Measurements from ENCODE around the gene SHQ1.

Gene SHQ1

DNA sequence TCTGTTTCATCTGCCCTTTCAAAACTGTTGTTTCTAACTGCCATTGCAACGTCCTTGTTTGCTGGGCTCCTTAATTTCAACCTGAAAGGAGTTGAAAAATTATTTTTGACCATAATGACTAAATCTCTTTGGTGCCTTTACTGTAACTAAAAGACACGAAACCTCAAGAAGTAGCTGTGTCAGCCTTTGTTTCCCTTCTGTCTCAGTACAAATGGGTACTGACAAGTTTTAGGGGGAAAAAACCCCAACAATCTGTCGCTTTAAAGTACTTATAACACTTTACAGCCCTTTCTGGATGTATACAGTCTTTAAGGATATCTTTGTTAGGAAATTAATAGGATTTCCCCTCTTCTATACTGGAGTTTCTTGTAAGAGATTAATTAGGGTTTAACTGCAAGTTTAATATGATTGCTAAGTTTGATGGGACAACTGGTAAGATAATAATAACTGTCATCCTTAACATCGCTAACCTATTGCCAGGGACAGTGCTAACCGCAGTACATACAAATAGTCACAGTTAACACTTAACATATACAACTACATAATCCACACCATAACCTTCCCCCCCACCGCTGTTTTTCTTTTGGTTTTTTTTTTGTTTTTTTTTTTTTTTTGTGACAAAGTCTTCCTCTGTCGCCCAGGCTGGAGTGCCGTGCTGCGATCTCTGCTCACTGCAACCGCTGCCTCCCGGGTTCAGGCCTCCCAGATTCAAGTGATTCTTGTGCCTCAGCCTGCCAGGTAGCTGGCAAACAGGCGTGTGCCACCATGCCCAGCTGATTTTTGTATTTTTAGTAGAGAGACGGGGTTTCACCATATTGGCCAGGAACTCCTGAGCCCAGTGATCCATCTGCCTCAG lies 41.3 kb upstream of the SHQ1 start:
- Histone ChIP-seq H3K4me2 (0 out of 2 replicates have a peak overlapping the region, but pooled peaks have one; percentile 94), H4K20me1 (peaks cover 12% of the 10 kb centered on the region; the same call in 1 of the 2 replicates), H3K4me3 (no peak overlapping the region), H3K9me3 (no peaks in the 10 kb centered on the region), H3K27ac (no peak overlapping the region), H3K36me3 (no peaks in the 10 kb centered on the region), H3K27me3 (peaks cover 46% of the 10 kb centered on the region), H3K9ac (no peak overlapping the region), H3K4me1 (peaks cover 28% of the 10 kb centered on the region)
- TF ChIP-seq Cebpa-rat (IDR thresholded peaks at IDR 0.05) = no peak

DNA sequence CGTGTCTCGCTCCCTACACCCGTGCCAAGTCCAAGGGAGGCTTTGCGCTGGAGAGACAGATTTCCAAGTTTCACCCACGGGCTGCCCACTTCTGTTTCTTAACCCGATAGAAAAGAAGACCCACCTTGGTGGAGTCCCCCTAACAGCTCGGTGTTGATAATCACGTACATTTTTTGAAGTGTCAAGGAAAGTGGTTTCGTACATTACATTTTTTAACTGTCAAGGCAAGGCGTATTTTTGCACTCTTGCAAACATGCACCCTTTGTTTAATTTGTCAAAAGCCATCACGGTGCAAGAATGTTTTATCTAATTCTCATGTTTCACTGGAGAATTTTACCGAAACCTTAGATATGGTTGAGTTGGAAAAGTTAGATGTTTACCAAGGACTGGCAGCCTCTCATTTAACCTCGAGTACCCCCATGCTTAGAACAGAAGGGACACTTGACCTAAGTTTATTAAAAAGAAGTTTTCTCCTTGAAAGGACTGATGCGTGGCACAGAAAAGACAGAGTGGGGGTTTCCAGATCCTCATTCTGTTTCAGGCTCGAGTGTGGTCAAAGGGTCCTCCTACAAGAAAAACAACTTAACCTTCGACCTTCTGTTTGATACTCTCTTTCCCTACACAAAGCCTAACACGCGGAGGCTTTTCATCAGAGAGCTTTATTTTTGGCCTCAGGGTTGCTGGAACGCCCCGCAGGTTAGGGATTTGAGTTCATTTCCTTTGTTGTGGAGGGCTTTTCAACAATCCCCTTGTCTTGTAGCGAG lies 40.5 kb upstream of the SHQ1 start:
- Histone ChIP-seq H3K27me3 (peaks cover 46% of the 10 kb centered on the region), H3K4me1 (peaks cover 28% of the 10 kb centered on the region), H3K27ac (no peak overlapping the region), H4K20me1 (peaks cover 12% of the 10 kb centered on the region; the same call in 1 of the 2 replicates), H3K4me2 (peak overlapping the region; percentile 94), H3K9ac (peak overlapping the region; percentile 57; the same call in 1 of the 2 replicates), H3K36me3 (no peaks in the 10 kb centered on the region), H3K4me3 (peak overlapping the region; percentile 72), H3K9me3 (no peaks in the 10 kb centered on the region)
- TF ChIP-seq Cebpa-rat (IDR thresholded peaks at IDR 0.05) = no peak

DNA sequence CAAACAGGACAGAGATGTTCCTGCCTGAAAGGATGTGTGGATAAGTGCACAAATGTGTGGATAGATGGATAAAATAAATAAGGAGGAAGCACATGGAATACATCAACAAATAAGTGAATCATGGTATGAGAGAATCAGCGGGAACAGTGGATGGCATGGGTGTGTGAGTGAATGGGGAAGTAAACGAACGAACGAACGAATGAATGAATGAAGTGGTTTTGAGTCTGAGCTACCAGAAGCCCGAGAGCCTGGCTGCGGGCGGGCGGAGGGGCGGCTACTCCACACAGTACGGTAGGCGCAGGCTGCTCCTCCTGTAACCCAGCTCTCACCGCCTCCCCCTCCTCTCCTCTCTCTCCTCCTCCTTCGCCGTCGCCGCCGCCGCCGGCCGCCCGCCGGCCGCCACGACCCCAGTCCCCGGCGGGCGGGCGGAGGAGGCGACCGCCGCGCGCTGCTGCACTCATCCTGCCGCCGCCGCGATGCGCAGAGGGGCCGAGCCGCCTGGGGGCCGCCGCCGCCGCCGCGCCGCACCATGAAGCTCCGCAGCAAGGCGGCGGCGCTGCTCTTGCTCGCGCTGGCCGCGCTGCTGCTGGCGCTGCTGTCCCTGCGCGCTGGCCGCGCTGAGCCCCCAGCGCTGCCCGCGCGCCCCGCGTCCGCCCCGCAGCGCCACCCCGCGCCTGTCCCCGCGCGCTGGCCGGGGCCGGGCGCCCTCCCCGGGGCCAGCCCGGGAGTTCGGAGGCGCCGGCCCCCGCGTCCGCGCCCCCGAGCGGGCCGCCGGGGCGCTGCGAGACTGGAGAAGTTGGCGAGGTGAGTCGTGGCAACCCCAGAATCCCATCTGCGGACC lies 39.7 kb upstream of the SHQ1 start, which contains the start of gene GXYLT2:
GXYLT2 (plus strand) TSS at position 342 of the 841 bp plus-strand sequence; CDS start at position 530, 188 bp downstream.
- H3K9me3 ChIP-seq = peaks cover 6% of the 10 kb centered on the region
- TF ChIP-seq Cebpa-rat (IDR thresholded peaks at IDR 0.05) = no peak
- H3K9ac ChIP-seq = peak within 1 kb of the TSS; percentile 57; the same call in 1 of the 2 replicates
- peak within 1 kb of the TSS; percentile 72 for H3K4me3 ChIP-seq
- no peaks in the 10 kb centered on the region for H3K36me3 ChIP-seq
- H3K27ac ChIP-seq = no peak within 1 kb of the TSS
- H4K20me1 ChIP-seq = peaks cover 12% of the 10 kb centered on the region; the same call in 1 of the 2 replicates
- peaks cover 24% of the 10 kb centered on the region for H3K4me1 ChIP-seq
- H3K27me3 ChIP-seq = peaks cover 46% of the 10 kb centered on the region
- H3K4me2 ChIP-seq = peak within 1 kb of the TSS; percentile 94

DNA sequence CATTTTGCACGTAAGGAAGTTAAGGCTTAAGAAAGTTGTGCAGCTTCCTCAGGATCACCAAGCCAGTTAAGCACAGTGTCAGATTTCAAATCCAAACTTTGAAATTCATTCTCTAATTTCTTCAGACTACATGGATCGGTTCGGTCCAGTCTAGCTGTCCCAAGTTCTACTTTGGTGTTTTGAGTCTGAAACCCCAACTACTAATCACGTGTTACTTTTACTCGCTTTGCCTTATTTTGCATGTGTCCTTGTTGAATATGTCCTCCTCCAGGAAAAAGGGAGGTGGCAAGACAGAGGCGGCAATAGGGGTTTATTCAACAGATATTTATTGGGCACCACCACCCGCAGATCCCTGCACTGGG lies 39.1 kb upstream of the SHQ1 start:
- Histone ChIP-seq H3K36me3 (no peaks in the 10 kb centered on the region), H3K27ac (no peak overlapping the region), H3K27me3 (peaks cover 46% of the 10 kb centered on the region), H3K4me1 (peaks cover 18% of the 10 kb centered on the region), H3K4me3 (peak overlapping the region; percentile 72), H3K9me3 (peaks cover 6% of the 10 kb centered on the region), H4K20me1 (peaks cover 12% of the 10 kb centered on the region; the same call in 1 of the 2 replicates), H3K4me2 (peak overlapping the region; percentile 94), H3K9ac (no peak overlapping the region)
- TF ChIP-seq Cebpa-rat (IDR thresholded peaks at IDR 0.05) = no peak

DNA sequence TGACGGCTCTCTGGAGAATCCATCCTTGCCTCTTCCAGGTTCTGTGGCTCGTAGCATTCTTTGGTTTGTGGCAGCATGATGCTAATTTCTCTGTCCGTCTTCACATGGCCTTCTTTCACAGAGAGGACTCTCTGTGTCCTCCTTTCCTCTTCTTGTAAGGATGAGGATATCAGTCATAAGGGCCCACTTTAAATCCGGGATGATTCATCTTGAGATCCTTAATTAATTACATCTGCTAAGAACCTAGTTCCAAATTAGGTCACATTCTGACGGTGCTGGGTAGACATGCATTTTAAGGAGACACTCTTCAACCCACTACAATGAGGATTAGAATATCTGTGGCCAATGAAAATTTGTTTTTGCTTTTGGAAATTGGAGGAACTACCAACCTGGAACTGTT lies 23.9 kb upstream of the SHQ1 start:
- Histone ChIP-seq H3K9ac (no peak overlapping the region), H3K4me2 (no peak overlapping the region), H3K27ac (no peak overlapping the region), H4K20me1 (no peaks in the 10 kb centered on the region), H3K4me1 (no peaks in the 10 kb centered on the region), H3K36me3 (no peaks in the 10 kb centered on the region), H3K27me3 (no peaks in the 10 kb centered on the region), H3K4me3 (no peak overlapping the region), H3K9me3 (peaks cover 9% of the 10 kb centered on the region; the same call in 1 of the 2 replicates)
- no peak for TF ChIP-seq Cebpa-rat (IDR thresholded peaks at IDR 0.05)

DNA sequence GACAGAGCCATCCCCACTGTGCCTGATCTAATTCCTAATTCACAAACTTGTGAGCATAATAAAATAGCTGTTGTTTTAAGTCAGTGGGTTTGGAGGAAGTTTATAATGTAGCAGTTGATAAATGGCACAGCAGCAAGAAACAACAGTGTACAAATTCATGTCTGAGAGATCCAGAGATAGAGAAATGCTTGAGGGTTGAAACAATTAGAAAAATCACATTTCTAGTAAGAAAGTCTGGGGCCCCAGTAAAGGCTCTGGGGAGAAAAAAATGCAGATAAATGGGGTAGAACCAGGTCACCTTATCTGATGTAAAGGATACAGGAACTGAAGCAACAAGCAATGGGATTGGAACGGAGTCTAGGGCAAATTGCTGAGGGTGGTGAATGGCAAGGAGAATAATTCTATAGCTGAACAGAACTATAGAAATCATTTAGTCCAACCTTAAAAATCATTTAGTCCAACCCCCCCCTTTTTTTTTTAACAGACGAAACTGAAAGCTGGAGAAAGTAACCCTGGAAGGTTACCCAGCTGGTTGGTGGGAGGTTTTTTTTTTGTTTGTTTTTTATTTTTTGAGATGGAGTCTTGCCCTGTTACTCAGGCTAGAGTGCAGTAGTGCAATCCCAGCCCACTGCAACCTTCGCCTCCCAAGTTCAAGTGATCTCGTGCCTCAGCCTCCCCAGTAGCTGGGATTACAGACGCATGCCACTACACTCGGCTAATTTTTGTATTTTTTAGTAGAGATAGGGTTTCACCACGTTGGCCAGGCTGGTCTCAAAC lies 14.3 kb upstream of the SHQ1 start:
- H3K9ac ChIP-seq = no peak overlapping the region
- peaks cover 3% of the 10 kb centered on the region; the same call in 1 of the 2 replicates for H3K9me3 ChIP-seq
- no peak overlapping the region for H3K4me2 ChIP-seq
- H3K27me3 ChIP-seq = no peaks in the 10 kb centered on the region
- H3K4me3 ChIP-seq = no peak overlapping the region
- H4K20me1 ChIP-seq = no peaks in the 10 kb centered on the region
- H3K36me3 ChIP-seq = no peaks in the 10 kb centered on the region
- TF ChIP-seq Cebpa-rat (IDR thresholded peaks at IDR 0.05) = no peak
- H3K27ac ChIP-seq = no peak overlapping the region
- no peaks in the 10 kb centered on the region for H3K4me1 ChIP-seq

DNA sequence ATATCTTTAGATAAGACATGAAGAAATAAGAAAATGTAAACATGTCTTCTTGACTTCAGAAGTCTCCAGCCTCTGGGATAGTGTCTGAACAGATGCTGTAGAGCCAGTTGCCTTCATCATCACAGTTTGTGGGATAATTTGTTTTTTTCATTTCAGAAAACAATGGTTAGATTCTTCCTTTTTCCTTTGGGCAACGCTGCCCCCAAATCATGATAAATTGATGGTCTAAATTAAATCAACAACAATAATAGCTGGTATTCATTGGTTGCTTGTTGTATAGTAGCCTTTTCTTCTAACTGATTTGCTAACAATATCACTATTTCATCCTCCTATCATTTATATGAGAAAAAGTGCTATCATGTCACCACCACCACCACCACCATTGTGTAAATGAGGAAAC lies 12.6 kb upstream of the SHQ1 start:
- Histone ChIP-seq H4K20me1 (no peaks in the 10 kb centered on the region), H3K4me2 (no peak overlapping the region), H3K36me3 (no peaks in the 10 kb centered on the region), H3K27me3 (no peaks in the 10 kb centered on the region), H3K27ac (no peak overlapping the region), H3K4me3 (no peak overlapping the region), H3K9me3 (no peaks in the 10 kb centered on the region), H3K4me1 (no peaks in the 10 kb centered on the region), H3K9ac (no peak overlapping the region)
- no peak for TF ChIP-seq Cebpa-rat (IDR thresholded peaks at IDR 0.05)

DNA sequence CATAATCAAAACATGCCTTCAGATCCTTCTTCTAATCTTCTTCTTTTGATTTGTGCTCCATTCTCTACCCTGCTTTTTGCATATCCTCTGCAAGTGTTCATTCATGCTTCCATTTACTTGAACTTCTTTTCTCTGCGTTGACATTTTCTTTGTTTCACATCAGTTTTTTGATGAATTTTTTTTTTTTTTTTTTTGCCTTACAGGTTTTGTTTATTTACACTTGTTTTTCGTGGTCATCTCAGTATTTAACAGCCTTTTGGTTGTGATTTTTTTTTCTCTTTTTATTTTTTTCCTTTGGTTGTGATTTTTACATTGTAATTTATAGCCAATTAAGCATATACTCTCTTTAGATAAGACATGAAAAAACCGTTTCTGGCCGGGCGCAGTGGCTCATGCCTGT lies 11.8 kb upstream of the SHQ1 start:
- TF ChIP-seq Cebpa-rat (IDR thresholded peaks at IDR 0.05) = no peak
- Histone ChIP-seq H3K9ac (no peak overlapping the region), H3K9me3 (no peaks in the 10 kb centered on the region), H3K27ac (no peak overlapping the region), H3K4me2 (no peak overlapping the region), H3K27me3 (no peaks in the 10 kb centered on the region), H3K36me3 (no peaks in the 10 kb centered on the region), H3K4me3 (no peak overlapping the region), H4K20me1 (no peaks in the 10 kb centered on the region), H3K4me1 (no peaks in the 10 kb centered on the region)

DNA sequence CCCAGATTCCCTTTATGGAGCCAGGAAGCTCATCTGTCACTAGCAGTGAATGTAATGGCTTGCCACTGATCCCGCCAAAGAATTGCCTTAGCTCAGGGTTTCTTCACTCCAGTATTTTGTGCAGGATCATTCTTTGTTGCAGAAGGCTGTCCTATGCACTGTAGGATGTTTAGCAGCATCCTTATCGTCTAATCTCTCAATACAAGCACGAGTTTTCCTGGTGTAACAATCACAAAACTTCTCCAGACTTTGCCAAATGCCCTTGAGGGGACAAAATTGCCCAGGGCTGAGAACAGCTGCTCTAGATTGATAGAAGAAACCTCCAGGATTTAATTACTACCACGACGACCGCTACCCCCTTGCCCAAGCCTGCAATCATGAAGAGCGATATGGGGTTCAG lies 6.8 kb upstream of the SHQ1 start:
- Histone ChIP-seq H3K9ac (no peak overlapping the region), H3K4me2 (no peak overlapping the region), H3K27ac (no peak overlapping the region), H4K20me1 (no peaks in the 10 kb centered on the region), H3K36me3 (no peaks in the 10 kb centered on the region), H3K4me1 (no peaks in the 10 kb centered on the region), H3K9me3 (no peaks in the 10 kb centered on the region), H3K27me3 (no peaks in the 10 kb centered on the region), H3K4me3 (no peak overlapping the region)
- TF ChIP-seq Cebpa-rat (IDR thresholded peaks at IDR 0.05) = no peak

All from BLaER1 (cell line).